ENCODE data around the gene SLC9C1. TPM values are rescaled to one million over a fixed set of nuclear protein-coding genes. Genes with fewer than 3 reads are reported as not detected.
A peak's percentile ranks its signal among the peaks of the same experiment; 100 is the strongest.

The SLC9C1 gene
- polyA plus RNA-seq (ENCODE audit: insufficient read length in 4 of 4) = 1 to 10 TPM in 1 of 4 donors, under 1 TPM in 3; 0.47 to 1.2 (median 0.65) TPM

DNA sequence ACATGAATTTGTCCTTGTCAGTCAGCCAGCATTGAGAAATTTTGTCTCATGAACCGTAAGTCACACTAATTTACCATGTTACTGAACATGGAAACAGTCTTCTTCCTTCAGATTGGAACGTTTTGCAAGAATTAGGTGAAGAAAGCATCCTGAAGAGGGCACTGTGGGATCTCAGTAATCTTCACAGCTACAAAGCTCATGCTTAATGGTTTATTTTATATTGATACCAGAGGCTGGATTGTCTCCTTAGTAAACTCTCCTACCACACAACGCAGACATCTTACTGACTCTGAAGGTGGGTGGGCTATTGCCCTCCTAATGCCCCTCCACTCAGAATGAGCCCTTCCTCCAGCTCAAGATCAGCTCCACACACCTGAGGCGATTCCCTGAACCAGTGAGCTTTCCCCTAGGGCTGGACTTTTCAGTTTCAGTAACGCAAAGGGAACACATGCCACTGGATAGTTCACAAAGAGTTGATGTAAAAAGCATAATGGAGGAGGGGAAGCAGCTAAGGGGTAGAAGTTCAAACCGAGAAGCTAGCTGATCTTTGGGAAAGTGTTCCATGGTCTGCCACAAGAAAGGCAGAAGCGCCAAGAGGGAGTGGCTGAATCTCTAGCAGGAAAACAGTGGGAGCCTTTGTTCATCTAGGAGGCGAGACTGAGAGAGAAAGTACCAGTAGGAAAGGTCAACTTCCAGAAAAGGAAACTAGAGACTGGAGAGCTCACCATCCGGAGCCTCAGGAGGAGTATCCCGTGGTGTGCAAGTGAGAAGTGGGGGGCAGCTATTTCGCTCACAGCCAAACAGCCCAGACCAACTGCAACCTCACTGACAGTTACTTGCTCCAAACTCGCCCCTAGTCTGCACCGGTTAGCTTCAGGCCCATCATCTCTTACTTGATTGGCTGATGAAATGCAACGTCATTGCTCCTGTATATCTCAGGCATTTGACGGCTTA, at the start of gene SLC9C1:
Gene SLC9C1, minus strand, starts transcription at position 849 of the 954 bp plus-strand sequence. CDS start 7,425 bp downstream, outside the sequence.
- peak in 2 of 4 donors; percentile 74 to 83 for DNase-seq (ENCODE audit: low read depth in 4 of 4, low spot score in 2 of 4)

DNA sequence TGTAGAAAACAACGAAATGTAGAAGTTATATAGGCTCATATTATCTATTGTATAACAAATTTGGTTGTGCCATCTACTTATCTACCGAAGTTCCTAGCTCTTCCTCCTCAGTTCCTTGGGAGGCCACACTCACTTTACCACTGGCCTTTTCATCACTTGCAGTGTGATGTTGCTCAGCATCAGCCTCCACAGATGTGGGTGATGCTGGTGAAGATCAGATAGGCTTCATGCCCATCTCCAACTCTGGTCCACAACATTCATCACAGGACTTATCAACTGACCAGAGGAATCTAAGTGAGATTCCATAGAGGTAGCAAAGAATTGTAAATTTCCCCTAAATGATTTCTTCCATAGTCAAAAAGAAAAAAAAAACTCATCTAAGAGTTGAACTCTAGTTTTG, 47.4 kb upstream of the SLC9C1 start:
- DNase-seq (ENCODE audit: low read depth in 4 of 4, low spot score in 2 of 4) = no peak

DNA sequence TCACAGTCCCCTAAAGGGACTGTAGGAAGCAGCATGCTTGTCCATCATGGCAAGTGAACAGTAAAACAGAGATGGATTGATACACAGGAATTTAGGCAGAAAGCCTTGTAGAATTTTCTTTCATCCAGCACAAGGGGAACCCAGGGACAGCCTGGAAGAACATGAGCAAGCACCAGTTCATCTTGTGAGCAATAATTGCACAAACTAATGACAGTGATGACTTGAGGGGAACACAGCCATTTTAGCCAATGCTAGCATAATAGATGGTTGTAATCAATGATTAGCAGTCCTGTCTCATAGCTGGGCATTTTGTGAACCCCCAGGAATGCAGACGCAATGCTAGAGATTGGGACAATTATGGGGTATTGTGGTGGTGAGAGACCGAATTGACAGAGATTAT, 45.6 kb upstream of the SLC9C1 start:
- DNase-seq (ENCODE audit: low read depth in 4 of 4, low spot score in 2 of 4) = no peak

DNA sequence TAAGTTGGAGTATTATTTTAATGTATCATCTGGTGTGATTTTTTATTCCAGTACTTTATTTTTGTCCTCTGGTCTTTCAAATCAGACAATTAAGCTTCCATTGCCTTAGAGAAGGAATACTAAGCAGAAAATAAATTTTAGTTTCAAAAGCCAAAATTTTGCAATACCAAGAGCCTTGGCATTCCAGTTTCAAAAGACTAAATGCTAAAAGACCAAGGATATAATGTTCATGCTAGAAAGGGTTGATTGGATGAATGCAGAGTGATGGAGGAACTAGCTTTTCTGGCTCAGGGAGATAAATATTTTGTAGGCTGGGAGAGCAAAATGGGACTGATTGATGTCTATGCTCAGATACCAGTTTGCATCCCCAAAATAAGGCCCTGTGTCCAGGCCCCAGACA, 45.1 kb upstream of the SLC9C1 start:
- no peak for DNase-seq (ENCODE audit: low read depth in 4 of 4, low spot score in 2 of 4)

DNA sequence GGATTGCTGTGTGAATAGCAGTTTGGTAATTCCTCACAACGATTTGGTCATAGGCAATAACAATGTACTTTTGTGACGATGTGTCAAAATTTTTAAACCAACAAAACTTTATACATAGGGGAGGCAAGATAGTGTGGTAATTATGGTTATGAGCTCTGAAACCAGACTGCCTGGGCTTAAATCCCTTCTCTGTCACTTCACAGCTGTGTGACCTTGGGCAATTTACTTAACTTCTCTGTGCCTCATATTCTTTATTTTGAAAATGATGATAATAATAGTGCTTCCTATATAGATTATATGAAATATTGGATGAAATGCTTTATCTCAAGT, 44.7 kb upstream of the SLC9C1 start:
- no peak for DNase-seq (ENCODE audit: low read depth in 4 of 4, low spot score in 2 of 4)

DNA sequence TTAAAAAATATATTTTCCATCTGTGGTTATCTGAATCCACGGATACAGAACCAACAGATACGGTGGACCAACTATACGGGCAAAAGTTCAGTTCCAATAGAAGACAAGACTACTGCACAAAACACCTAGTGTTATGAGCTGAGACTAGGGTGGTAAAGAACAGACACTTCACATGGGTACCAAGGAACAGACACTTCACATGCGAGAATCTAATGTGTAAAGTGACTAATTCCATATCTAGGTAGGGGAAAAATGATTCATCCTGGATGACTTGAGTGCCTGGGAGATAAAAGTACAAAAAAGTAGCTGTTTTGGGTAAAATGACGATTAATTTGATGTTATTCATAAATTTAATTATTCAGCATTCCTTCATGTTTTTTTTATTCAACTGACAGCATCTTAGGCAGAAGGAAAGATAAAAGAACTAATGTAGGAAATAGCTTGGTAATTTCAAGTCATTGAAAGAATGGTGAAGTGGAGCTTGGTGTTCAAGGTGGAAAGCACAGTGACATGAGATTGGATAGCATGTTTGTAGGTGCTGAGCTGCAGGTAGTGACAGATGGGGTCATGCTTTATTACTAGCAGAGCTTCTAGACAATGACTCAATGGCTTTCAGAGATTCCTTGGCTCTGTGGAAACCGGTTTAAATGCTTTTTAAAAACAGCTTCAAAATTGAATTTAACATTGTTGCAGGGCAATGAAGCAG, 44.2 kb upstream of the SLC9C1 start:
- no peak for DNase-seq (ENCODE audit: low read depth in 4 of 4, low spot score in 2 of 4)

DNA sequence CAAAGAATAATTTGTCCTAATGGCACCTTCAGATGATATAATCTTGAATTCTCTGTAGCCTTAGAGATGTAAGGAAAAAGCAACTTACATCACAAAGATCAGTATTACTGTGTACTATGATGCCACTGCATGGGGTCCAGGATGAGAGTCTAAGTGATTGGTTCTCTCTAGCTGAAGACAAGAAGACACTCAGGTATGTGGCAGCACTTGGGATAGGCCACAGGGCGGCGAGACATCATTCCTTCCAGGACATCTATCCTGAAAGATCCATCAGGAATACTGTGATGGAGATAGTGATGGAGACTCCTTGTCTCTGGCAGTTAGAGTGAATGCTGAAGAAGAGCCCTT, 41.4 kb upstream of the SLC9C1 start:
- no peak for DNase-seq (ENCODE audit: low read depth in 4 of 4, low spot score in 2 of 4)

DNA sequence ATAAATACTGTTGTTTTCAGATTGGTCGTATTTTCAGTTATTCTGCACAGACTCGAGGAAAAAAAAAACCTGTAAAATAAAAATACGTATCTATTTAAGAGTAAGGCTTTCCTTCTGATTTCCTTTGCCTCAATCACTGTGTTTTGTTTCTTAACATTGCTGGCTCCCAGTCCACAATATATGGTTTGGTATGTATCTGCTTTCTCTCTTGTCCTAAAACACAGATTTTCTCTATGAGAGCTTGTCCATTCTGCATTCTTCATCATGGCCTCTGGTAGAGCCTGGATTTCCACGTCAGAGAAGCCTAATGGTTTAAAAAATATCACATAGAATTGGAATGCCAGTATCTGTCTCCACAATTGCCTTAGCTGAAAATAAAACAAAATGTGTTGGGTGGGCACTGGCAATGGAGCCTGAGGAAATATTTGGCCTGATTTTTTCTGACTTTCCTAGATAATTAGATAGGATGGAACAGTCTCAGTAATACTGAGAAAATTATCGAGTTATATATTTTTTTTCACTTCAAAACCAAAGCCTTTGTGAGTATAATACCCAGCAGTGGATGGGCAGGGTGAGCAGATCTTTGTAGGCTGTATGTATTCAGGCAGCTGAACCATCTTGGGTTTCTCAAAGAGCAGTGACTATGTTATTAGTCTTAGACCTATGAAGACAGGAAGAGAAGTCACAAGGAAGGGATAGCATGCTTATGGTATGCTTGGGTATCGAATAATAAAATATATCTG, 40.8 kb upstream of the SLC9C1 start:
- DNase-seq (ENCODE audit: low read depth in 4 of 4, low spot score in 2 of 4) = no peak

DNA sequence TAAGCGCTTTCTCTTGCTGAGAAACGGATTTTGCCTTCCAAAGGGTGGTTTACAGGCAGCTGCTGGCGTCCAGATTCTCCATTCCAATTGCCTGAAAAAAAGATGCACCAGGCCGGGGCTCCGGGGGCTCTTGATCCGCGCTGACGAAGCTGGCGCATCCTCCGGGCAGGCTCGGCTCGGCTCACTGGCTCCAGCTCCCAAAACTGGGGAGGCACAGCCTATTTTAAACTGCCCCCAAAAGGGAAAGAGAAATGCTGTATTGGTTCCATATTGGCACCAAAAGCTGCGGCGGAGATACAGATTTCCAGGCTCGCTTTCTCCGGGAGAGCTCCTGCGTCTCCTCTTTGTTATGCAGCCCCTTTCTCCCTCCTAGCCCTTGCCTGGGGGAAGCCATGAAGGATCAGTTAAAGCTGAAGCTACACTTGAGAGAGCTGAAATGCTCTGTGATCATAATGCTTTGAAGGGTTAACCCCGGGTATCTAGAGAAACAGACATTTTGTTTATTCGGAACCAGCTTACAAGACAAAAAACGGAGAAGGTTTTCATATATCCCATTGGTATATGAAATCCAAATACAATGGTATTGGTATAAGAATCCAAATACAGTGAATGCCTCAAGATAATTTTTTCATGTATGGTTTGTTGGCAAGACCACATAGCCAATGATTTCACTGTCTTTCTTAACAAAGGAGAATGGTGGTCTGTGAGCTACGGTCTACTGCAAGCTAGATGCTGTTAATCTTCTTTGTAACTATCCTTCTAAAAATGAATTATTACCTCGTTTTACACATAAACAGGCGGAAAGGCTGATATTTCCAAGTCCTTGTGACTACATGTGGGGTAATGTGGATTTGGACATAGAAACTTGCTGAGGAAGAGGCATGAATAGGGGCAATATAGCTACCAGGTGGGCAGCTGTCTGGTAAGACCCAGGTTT, 39.6 kb upstream of the SLC9C1 start:
- DNase-seq (ENCODE audit: low read depth in 4 of 4, low spot score in 2 of 4) = peak; percentile 59 to 83 (median 64)

DNA sequence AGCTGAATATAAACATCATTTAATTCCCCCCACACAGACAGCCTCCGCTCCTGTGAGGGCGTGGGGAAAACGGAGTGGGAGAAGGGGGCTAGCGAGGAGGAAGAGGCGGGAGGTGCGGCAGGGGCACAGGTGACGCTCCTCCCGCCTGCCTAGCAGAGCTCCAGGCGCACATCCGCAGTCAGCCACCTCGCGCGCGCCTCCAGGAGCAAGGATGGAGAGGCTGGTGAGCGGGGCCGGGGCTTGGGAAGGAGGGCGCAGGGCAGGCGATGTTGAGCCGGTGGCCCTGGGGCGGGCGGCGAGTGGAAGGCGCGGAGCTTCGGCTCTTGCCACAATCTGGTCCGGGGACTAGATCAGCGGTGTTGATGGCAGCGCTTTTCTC, 39.0 kb upstream of the SLC9C1 start, which contains the start of gene CD200:
Gene CD200, plus strand, starts transcription at position 155 of the 379 bp plus-strand sequence. Its CDS starts 57 bp downstream, at position 212.
- DNase-seq (ENCODE audit: low read depth in 4 of 4, low spot score in 2 of 4) = peak in 3 of 4 donors; percentile 48 to 51 (median 50)

DNA sequence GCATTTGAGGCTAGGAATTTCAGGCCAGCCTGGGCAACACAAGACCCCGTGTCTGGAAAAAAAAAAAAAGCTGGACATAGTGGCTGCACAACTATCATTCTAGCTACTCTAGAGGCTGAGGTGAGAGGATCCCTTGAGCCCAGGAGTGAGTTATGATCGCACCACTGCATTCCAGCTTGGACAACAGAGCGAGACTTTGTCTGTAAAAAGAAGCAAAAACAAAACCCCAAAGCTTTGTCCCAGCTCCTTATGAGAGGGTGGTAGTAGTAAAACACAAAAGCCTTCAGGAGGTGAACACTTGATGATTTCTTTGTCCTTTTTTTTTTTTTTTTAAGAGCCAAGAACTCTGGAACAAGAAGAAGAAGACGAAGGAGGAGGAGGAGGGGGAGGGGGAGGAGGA, 37.8 kb upstream of the SLC9C1 start:
- DNase-seq (ENCODE audit: low read depth in 4 of 4, low spot score in 2 of 4) = no peak

DNA sequence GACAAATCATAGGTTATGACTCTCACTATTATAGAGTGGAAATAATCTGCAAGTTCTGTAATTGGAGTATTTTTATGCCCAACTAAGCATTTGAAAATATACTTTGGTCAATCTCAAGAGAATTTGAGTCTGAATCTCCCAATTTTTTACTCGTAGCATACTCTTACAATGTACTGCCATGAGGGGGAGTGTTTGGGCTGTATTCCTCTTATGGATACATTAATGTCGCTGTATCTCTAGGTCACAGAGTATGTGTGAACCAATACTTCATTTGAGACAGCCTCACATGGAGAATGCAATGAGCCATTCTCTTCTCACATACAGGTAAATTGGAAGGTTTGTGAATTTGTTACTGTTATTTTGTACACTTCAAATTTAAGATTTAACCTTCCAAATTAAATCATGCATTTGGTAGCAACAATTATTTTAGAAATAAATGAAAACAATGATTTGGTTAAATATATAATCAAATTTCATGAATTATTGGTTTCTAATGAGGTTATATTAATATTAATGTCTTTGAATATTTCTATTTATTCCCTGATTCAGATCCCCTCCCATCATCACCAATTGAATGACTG, 33.4 kb upstream of the SLC9C1 start:
- DNase-seq (ENCODE audit: low read depth in 4 of 4, low spot score in 2 of 4) = no peak

DNA sequence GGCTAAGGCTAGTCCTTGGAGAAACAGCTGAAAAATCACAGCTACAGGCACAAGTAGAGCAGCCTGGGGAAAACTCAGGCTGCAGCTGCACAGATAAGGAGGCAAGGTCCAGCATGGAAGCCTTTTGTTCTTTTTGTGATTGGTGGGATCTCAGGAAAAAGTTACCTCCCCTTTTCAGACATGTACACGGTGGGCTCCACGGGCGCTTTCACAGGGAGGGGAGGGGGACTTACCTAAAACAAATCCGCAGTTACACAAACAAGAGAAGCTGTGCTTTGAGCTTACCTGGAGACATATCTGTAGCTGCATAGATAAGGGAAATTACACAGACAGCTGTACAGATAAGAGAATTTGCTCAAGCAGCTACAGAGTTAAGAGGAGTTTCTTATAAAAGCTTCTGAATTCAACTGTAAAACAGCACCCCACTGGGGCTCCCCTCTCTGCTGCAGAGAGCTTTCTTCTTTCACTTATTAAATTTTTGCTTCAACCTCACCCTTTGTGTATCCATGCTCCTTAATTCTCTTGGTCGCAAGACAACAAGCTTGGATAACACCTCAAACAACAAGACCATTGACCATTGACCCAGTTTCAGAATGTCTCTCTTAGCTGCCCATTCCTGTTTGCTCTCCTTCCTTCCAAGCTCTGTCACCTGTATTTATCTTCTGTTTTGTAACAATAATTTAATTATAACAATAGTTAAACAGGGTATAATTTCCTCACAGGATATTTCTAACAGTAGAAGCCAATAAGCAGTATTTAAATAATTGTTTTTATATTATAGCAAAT, 28.0 kb upstream of the SLC9C1 start:
- DNase-seq (ENCODE audit: low read depth in 4 of 4, low spot score in 2 of 4) = no peak

DNA sequence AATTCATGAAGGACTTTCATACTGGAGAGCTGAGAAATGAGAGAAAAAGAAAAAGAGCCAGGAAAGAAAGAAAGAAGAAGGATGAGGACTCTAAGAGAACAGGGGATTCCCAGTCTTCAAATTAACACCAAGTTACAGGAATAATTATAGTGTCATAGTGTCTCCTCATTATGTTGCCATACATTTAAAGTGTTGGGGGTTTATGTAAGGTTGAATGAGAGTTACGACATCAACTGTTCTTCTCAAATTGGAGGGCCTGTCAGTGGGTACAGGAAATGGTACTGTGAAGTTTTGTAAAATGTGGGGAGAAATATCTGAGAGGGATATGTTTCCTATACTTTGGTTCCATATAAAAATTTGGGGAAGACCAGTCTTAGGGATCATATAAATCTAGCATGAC, 26.7 kb upstream of the SLC9C1 start:
- no peak for DNase-seq (ENCODE audit: low read depth in 4 of 4, low spot score in 2 of 4)

DNA sequence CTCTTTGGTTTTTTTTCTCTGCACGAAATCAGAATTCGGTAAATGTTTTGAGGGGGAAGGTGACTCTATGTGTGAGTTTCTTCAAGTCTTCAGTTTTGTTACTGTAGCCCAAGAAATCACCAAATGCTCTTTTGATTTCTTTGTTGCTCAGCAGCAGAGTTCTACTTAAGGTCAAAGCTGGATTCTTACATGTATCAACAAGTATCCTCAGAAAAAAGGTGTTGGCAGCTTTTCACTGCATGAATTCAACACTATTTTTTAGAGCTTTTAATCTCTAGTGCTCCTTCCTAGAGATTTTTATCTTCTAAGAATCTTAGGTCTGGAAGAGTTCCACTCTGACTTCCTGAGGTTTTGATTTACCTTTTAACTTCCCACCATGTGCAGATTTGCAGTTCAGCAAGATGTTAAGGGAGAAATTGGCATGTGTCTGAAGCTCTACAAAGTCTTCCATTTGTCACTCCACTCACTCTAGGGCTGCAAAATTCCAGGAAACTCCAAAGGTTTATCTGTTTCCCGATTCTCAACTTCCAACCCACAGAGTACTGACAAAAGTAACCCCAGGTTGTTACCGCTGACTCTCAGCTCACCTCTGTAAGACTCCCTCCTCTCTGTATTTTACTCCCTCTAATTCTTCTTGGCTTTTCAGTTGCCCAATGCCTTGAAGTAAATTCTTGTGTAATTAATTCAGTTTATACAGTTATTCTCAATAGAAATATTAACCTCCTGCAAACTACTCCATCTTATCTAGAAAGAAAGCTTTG, 25.7 kb upstream of the SLC9C1 start:
- DNase-seq (ENCODE audit: low read depth in 4 of 4, low spot score in 2 of 4) = no peak

DNA sequence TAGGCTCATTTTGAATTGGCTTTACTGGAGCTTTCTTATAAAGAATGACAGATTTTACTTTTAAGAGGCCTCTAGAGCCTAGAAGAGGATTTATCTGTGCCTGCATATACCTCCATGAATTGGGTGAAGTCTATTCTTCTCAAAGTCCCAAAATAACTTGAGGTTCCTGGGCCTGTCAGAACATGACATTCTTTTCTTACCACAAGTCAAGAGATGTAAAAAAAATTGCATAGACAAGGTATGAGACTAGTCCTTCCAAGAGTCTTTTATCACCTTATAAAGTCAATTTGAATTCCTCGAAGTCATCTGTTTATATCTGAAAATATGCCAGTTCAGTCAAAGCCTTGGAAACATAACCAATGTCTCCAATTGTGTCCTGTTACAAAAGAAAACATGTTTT, 21.8 kb upstream of the SLC9C1 start:
- DNase-seq (ENCODE audit: low read depth in 4 of 4, low spot score in 2 of 4) = no peak

DNA sequence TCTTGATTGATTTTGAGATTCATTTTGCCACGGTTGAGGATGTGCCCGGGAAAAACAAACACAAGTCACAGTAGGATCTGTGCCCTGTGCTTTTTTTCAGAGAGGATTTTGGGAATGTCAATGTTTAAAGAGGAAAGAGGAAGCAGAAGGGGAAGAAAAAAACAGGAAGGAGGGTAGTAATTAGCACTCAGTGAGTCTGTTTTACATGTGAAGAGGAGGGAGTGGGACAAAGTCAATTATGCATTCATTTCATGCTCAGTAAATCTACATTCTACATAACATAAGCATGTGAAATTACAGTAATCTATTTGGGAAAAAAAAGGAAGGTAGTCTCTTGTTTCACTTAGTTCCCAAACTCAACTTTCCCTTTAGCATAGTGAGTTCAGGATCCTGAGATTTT, 20.6 kb upstream of the SLC9C1 start:
- DNase-seq (ENCODE audit: low read depth in 4 of 4, low spot score in 2 of 4) = no peak
